SK-N-SH treated with all-trans-retinoic acid at 6 μM for 48 hours (cell line): Measurements from ENCODE around the gene ATP8B3.

Experiments
- ATAC-seq: fragments of 200-7000 bp; cut with Tn5 transposase; 3 replicates; pipeline ENCODE4 v1.9.1; 2020; ENCODE audit warnings: mild to moderate bottlenecking, moderate library complexity
- ARNTL ChIP-seq: fragments of 450-650 bp; formaldehyde crosslinking; IDR thresholded peaks from 2 replicates; pipeline ENCODE4 v1.5.0; 2020; ENCODE audit warnings: low read depth, mild to moderate bottlenecking, moderate library complexity, borderline replicate concordance
- BACH2 ChIP-seq: fragments of 250-450 bp; sonication (Bioruptor Pico); IDR thresholded peaks from 2 replicates; pipeline ENCODE4 v1.9.0; 2021; ENCODE audit warnings: mild to moderate bottlenecking, borderline replicate concordance
- ESRRG ChIP-seq: fragments of 250-450 bp; sonication (Bioruptor Pico); IDR thresholded peaks from 2 replicates; pipeline ENCODE4 v1.6.1; 2021; ENCODE audit warnings: mild to moderate bottlenecking
- GLIS3 ChIP-seq: fragments of 250-450 bp; sonication (Bioruptor Pico); IDR thresholded peaks from 2 replicates; pipeline ENCODE4 v1.5.0; 2020; ENCODE audit warnings: mild to moderate bottlenecking, moderate library complexity
- ISL1 ChIP-seq: fragments of 250-450 bp; sonication (Bioruptor Pico); IDR thresholded peaks from 2 replicates; pipeline ENCODE4 v2.1.2; 2022; ENCODE audit warnings: mild to moderate bottlenecking, moderate library complexity
- OSR1 ChIP-seq: fragments of 250-450 bp; sonication (Bioruptor Pico); IDR thresholded peaks from 2 replicates; pipeline ENCODE4 v1.8.0; 2022; ENCODE audit warnings: moderate library complexity, mild to moderate bottlenecking, inconsistent platforms
- PPARA ChIP-seq: fragments of 250-450 bp; sonication (Bioruptor Pico); IDR thresholded peaks from 2 replicates; pipeline ENCODE4 v1.5.0; 2020; ENCODE audit warnings: mild to moderate bottlenecking, borderline replicate concordance
- RARB ChIP-seq: fragments of 250-450 bp; sonication (Bioruptor Pico); IDR thresholded peaks from 2 replicates; pipeline ENCODE4 v1.8.0; 2021; ENCODE audit warnings: mild to moderate bottlenecking, moderate library complexity
- TCF4 ChIP-seq: fragments of 250-450 bp; sonication (Bioruptor Pico); IDR thresholded peaks from 2 replicates; pipeline ENCODE4 v1.8.0; 2021; ENCODE audit warnings: mild to moderate bottlenecking, moderate library complexity, borderline replicate concordance
- TOX ChIP-seq: fragments of 250-450 bp; sonication (Bioruptor Pico); IDR thresholded peaks from 2 replicates; pipeline ENCODE4 v1.8.0; 2021; ENCODE audit warnings: mild to moderate bottlenecking, moderate library complexity, borderline replicate concordance
- TSHZ2 ChIP-seq: fragments of 250-450 bp; sonication (Bioruptor Pico); IDR thresholded peaks from 2 replicates; pipeline ENCODE4 v1.5.0; 2020; ENCODE audit warnings: mild to moderate bottlenecking, moderate library complexity
- ZC3H10 ChIP-seq: fragments of 250-450 bp; sonication (Bioruptor Pico); IDR thresholded peaks from 2 replicates; pipeline ENCODE4 v1.5.1; 2021; ENCODE audit warnings: mild to moderate bottlenecking, moderate library complexity
- ZFP3 ChIP-seq: fragments of 250-450 bp; sonication (Bioruptor Pico); IDR thresholded peaks from 2 replicates; pipeline ENCODE4 v1.5.0; 2020; ENCODE audit warnings: mild to moderate bottlenecking, moderate library complexity
- ZFP30 ChIP-seq: fragments of 450-650 bp; formaldehyde crosslinking; IDR thresholded peaks from 2 replicates; pipeline ENCODE4 v1.5.0; 2022; ENCODE audit warnings: mild to moderate bottlenecking, moderate library complexity
- ZNF565 ChIP-seq: fragments of 450-650 bp; formaldehyde crosslinking; conservative IDR thresholded peaks from 2 replicates; pipeline ENCODE4 v1.5.0; 2020; ENCODE audit warnings: low read depth, mild to moderate bottlenecking, moderate library complexity
- ZNF8 ChIP-seq: fragments of 450-650 bp; formaldehyde crosslinking; IDR thresholded peaks from 2 replicates; pipeline ENCODE4 v1.5.0; 2020; ENCODE audit warnings: mild to moderate bottlenecking, moderate library complexity
- TF ChIP-seq, protein P1 (sequence below): fragments of 250-450 bp; sonication (Bioruptor Pico); IDR thresholded peaks from 2 replicates; pipeline ENCODE4 v1.5.1; 2020; ENCODE audit warnings: low read depth, mild to moderate bottlenecking, moderate library complexity
- TF ChIP-seq, protein P2 (sequence below): fragments of 250-450 bp; sonication (Bioruptor Pico); IDR thresholded peaks from 2 replicates; pipeline ENCODE4 v1.8.0; 2020; ENCODE audit warnings: mild to moderate bottlenecking, moderate library complexity, borderline replicate concordance
- TF ChIP-seq, protein P3 (sequence below): fragments of 250-450 bp; sonication (Bioruptor Pico); IDR thresholded peaks from 2 replicates; pipeline ENCODE4 v1.5.1; 2021; ENCODE audit warnings: mild to moderate bottlenecking, moderate library complexity

ATP8B3 gene

DNA sequence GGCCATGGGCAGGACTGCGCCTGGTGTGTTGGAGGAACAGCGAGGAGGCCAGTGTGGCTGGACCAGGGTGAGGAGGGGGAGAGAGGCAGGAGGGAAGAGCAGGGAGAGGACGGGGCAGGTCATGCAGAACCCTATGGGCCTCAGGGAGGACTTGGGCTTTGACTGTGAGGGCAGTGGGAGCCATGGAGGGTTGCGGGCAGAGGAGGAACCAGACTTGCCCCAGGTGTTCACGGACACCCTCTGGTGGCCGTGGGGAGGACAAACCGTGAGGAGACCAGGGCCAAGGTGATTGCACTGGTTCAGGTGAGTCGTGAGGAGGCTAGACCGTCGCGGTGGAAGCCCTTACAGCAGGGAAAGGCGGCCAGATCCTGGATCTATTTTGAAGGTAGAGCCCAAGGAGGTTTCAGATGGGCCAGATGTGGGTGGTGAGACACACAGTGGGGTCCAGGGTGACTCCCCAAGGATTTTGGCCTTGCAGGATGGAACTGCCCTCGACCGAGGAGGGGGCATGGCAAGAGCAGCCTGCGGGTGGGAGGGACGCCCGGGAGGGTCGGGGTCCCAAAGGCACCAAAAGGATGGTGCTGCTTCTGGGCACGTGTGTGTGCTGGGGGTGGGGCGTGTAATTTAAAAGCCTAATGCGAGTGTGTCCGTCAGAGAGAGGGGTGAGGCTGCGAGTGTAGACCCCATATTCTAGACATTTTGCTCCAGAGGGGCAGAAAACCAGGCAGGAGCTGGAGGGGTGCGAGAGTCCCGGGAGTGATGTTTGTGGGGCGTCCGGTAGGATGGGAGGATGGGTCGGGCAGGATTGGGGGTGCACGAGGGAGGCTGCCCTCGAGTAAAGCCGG is 39.0 kb upstream of the ATP8B3 start:
- ATAC-seq: no peak
- TF ChIP-seq TOX (no peak), OSR1 (no peak), ZNF8 (CRISPR knock-in tag) (no peak), RARB (CRISPR knock-in tag) (no peak), ISL1 (CRISPR knock-in tag) (no peak), ZC3H10 (no peak), ESRRG (CRISPR knock-in tag) (no peak), TSHZ2 (CRISPR knock-in tag) (no peak)
- TF ChIP-seq, protein P1, sequence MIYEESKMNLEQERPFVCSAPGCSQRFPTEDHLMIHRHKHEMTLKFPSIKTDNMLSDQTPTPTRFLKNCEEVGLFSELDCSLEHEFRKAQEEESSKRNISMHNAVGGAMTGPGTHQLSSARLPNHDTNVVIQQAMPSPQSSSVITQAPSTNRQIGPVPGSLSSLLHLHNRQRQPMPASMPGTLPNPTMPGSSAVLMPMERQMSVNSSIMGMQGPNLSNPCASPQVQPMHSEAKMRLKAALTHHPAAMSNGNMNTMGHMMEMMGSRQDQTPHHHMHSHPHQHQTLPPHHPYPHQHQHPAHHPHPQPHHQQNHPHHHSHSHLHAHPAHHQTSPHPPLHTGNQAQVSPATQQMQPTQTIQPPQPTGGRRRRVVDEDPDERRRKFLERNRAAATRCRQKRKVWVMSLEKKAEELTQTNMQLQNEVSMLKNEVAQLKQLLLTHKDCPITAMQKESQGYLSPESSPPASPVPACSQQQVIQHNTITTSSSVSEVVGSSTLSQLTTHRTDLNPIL (CRISPR knock-in tag): no peak
- TF ChIP-seq, protein P2, sequence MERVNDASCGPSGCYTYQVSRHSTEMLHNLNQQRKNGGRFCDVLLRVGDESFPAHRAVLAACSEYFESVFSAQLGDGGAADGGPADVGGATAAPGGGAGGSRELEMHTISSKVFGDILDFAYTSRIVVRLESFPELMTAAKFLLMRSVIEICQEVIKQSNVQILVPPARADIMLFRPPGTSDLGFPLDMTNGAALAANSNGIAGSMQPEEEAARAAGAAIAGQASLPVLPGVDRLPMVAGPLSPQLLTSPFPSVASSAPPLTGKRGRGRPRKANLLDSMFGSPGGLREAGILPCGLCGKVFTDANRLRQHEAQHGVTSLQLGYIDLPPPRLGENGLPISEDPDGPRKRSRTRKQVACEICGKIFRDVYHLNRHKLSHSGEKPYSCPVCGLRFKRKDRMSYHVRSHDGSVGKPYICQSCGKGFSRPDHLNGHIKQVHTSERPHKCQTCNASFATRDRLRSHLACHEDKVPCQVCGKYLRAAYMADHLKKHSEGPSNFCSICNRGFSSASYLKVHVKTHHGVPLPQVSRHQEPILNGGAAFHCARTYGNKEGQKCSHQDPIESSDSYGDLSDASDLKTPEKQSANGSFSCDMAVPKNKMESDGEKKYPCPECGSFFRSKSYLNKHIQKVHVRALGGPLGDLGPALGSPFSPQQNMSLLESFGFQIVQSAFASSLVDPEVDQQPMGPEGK: no peak

- TF ChIP-seq ZFP3 (no peak), PPARA (no peak), TCF4 (CRISPR knock-in tag) (no peak), BACH2 (no peak), TOX (no peak), ZC3H10 (no peak), RARB (CRISPR knock-in tag) (no peak)
- TF ChIP-seq, protein P2: no peak
- TF ChIP-seq, protein P3, sequence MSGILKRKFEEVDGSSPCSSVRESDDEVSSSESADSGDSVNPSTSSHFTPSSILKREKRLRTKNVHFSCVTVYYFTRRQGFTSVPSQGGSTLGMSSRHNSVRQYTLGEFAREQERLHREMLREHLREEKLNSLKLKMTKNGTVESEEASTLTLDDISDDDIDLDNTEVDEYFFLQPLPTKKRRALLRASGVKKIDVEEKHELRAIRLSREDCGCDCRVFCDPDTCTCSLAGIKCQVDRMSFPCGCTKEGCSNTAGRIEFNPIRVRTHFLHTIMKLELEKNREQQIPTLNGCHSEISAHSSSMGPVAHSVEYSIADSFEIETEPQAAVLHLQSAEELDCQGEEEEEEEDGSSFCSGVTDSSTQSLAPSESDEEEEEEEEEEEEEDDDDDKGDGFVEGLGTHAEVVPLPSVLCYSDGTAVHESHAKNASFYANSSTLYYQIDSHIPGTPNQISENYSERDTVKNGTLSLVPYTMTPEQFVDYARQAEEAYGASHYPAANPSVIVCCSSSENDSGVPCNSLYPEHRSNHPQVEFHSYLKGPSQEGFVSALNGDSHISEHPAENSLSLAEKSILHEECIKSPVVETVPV (CRISPR knock-in tag): no peak
- no peak for ATAC-seq
Observed at GRCh38 chr19:1849886-1850398, 37.9 kb upstream of the ATP8B3 start.

DNA sequence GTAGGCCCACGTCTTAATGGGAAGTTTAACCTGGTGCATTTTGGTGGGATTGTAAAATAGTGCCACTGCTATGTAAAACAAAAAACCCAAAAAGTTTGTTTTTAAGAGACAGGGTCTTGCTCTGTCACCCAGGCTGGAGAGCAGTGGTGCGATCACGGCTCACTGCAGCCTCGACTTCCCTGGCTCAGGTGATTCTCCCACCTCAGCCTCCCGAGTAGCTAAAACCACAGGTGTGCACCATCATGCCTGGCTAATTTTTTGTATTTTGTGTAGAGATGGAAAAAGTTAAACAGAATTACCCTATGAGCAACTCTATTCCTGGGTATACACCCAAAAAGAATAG is 37.0 kb upstream of the ATP8B3 start:
- no peak for ATAC-seq
- no peak for TF ChIP-seq ZC3H10
- TF ChIP-seq, protein P1 (CRISPR knock-in tag): no peak
- TF ChIP-seq, protein P3 (CRISPR knock-in tag): no peak
- no peak for TF ChIP-seq OSR1
- TF ChIP-seq ARNTL (CRISPR knock-in tag): no peak
- TF ChIP-seq ZNF565 (CRISPR knock-in tag): no peak
- TF ChIP-seq, protein P2: no peak
- TF ChIP-seq GLIS3: no peak
- TF ChIP-seq ZFP30 (CRISPR knock-in tag): no peak
- no peak for TF ChIP-seq TCF4 (CRISPR knock-in tag)
